Measurements from ENCODE around the gene TAF10.

The TAF10 gene

DNA sequence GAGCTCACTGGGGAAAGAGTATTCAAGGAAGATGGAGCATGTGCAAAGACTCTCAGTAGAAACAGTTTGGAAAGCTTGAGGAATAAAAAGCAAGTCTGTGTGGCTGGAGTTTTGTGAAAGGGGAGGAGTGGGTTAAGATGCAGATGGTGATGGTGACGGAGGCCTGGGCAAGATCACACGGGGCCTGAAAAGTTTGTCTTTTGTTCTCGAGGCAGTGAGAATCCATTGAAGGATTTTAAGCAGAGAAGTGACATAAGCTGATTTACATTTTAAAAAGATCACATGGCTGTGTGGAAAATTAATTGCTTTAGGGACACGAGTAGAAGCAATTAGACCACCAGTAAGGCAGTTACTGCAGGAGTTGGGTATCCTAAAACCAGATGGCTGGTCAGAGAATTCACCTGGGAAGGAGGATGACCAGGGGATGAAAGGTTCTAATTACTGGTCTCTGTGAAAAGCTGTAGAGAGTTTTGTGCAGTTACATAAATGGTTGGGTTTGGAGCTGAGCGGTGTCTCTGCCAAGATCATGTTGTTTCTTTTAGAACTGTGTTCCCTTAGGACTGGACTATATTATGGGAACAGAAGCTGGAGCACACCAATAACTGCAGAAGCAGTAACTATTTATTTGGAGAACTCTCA is 15.7 kb downstream of the TAF10 start:
- DNase-seq (ENCODE audit: low read depth) = no peak
- no peak overlapping the region for H3K4me3 ChIP-seq (ENCODE audit: low read depth, low read length)
- TF ChIP-seq, protein P1, sequence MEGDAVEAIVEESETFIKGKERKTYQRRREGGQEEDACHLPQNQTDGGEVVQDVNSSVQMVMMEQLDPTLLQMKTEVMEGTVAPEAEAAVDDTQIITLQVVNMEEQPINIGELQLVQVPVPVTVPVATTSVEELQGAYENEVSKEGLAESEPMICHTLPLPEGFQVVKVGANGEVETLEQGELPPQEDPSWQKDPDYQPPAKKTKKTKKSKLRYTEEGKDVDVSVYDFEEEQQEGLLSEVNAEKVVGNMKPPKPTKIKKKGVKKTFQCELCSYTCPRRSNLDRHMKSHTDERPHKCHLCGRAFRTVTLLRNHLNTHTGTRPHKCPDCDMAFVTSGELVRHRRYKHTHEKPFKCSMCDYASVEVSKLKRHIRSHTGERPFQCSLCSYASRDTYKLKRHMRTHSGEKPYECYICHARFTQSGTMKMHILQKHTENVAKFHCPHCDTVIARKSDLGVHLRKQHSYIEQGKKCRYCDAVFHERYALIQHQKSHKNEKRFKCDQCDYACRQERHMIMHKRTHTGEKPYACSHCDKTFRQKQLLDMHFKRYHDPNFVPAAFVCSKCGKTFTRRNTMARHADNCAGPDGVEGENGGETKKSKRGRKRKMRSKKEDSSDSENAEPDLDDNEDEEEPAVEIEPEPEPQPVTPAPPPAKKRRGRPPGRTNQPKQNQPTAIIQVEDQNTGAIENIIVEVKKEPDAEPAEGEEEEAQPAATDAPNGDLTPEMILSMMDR (IDR thresholded peaks at IDR 0.05; ENCODE audit: low read depth, low read length, missing control alignments) = no peak

DNA sequence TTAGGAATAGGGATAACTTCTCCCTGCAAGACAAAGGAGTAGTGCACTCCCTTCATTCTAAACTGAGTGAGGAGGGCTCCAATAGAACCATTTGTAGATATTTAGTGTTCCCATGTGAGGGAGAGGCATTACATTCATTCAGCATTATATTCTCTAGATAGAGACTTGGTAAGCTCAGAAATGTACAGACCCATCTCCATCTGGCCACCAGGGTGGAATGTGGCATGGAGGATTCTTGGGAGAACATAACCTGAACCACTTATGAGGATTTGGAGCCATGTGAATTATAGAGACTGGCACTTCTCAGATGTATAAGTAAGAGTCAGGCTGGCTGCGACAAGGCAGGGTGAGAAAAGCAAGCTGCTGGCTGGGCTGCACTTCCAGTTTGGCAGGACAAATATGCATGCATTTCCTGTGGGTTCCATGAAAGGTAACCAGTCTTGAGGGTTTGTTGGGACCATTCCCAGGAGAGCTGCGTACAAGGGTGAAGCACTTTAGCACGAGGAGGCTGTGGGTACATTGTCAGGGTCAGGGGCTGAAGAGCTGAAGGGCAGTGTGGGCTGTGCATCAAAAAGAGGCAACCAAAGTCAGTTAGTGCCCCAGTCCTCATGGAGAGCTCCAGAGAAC is 17.8 kb downstream of the TAF10 start:
- DNase-seq (ENCODE audit: low read depth) = no peak
- H3K4me3 ChIP-seq (ENCODE audit: low read depth, low read length) = no peak overlapping the region
- TF ChIP-seq, protein P1 (IDR thresholded peaks at IDR 0.05; ENCODE audit: low read depth, low read length, missing control alignments) = no peak

DNA sequence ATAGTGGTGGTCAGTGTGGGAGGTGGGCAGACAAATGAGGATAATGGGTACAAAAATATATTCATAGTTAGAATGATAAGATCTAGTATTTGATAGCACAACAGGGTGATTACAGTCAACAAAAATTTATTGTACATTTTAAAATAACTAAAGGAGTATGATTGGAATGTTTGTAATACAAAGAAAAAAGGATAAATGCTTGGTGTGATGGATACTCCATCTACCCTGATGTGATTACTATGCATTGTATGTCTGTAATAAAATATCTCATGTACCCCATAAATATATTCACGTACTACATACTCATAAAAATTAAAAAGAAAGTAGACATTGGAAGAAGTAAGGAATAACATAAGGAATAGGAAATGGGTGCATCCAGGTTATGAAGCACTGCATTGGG is 24.0 kb downstream of the TAF10 start:
- TF ChIP-seq, protein P1 (IDR thresholded peaks at IDR 0.05; ENCODE audit: low read depth, low read length, missing control alignments) = no peak
- no peak for DNase-seq (ENCODE audit: low read depth)
- H3K4me3 ChIP-seq (ENCODE audit: low read depth, low read length) = no peak overlapping the region

DNA sequence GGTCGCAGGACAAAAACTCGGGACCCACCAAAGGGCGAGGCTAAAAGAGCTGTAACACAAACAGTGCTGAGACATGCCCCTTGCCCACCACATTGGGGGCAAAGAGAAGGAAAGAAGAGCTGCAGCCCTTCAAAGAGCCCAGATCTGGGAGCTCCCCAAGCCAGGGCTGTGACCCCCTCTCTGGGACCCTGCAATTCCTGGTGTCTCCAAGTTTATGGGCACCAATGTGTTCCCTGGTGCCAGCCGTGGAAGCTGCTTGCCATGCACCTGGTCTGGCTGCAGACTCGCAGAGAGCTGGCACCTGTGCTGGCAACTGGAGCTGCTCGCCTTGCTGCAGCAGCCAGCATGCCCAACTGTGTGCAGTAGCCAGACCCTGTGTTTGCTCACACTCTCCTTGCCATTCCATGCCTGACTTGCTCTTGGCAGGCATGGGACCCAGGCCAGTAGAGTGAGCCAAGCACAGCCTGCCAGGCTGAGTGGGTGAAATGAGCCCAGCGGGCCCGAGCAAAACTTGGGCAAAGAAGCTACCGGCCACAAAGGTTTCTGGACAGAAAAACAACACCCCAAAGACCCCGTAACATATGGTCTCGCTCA is 24.6 kb downstream of the TAF10 start:
- TF ChIP-seq, protein P1 (IDR thresholded peaks at IDR 0.05; ENCODE audit: low read depth, low read length, missing control alignments) = no peak
- DNase-seq (ENCODE audit: low read depth) = no peak
- no peak overlapping the region for H3K4me3 ChIP-seq (ENCODE audit: low read depth, low read length)

DNA sequence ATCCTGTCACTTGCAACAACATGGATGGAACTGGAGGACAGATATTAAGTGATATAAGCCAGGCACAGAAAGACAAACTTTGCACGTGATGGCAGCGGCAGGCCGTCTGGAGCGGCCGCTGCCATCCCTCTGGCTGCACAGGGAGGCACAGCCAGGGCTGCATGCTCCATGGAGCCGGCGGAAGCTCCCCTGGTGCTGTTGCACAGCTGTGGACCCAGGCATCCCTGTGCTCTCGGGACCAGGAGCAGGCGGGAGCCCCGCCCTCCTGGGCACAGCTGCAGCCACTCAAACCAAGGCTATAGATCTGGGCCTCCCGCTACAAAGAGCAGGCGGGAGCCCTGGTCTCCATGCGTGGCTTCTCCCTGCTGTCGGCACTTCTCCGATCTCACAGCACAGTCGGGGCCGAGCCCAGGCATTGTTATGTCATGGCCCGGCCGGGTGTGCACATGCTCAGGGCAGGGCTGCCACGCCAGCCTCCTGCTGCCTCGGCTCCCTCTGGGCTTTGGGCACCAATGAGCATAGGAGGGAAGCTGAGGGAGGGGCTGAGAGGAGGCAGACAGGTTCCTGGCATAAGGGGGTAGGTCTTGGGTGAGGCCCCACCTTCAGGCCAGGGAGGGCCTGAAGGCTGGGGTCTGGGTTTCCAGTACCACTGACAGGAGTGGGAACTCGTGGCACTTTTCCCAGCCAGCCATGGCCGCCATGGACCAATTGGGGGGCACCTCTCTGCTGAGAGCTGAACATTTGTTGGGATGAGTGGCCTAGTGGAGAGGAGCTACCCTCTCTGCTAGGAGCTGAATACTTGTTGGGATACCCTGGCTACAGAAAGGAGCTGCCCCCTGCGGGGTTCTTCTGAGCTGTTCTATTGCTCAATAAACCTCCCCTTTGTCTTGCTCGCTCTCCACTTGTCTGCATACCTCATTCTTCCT is 25.3 kb downstream of the TAF10 start:
- no peak overlapping the region for H3K4me3 ChIP-seq (ENCODE audit: low read depth, low read length)
- DNase-seq (ENCODE audit: low read depth) = no peak
- TF ChIP-seq, protein P1 (IDR thresholded peaks at IDR 0.05; ENCODE audit: low read depth, low read length, missing control alignments) = no peak

DNA sequence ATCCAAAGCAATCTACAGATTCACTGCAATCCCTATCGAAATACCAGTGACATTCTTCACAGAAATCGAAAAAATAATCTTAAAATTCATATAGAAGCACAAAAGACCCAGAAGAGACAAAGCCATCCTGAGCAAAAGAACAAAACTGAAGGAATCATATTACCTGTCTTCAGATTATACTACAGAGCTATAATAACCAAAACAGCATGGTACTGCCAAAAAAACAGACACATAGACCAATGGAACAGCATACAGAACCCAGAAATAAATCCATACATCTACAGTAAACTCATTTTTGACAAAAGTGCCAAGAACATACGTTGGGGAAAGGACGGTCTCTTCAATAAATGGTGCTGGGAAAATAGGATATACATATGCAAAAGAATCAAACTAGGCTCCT is 27.5 kb downstream of the TAF10 start:
- TF ChIP-seq, protein P1 (IDR thresholded peaks at IDR 0.05; ENCODE audit: low read depth, low read length, missing control alignments) = no peak

More for the DNA sequence above, 27.5 kb downstream of the TAF10 start:
- no peak for DNase-seq (ENCODE audit: low read depth)
- H3K4me3 ChIP-seq (ENCODE audit: low read depth, low read length) = no peak overlapping the region
